GM19452 (cell line): ENCODE results near the gene IQCN.
"Not testable (repeated sequence)": the region's sequence is repeated elsewhere in the genome, so short reads cannot be mapped to it uniquely, and the experiment has no call there.

Experiments used
- ATAC-seq: cut with Tn5 transposase; IDR thresholded peaks from one replicate; pipeline ENCODE4 v1.9.1; 2021; ENCODE audit not compliant: unreplicated experiment

IQCN gene

GRCh38 chr19:18218159-18218558 lies 56.1 kb downstream of the IQCN start:
- no peak for ATAC-seq

- no peak for ATAC-seq
Observed at GRCh38 chr19:18216789-18217188, 57.5 kb downstream of the IQCN start.

DNA sequence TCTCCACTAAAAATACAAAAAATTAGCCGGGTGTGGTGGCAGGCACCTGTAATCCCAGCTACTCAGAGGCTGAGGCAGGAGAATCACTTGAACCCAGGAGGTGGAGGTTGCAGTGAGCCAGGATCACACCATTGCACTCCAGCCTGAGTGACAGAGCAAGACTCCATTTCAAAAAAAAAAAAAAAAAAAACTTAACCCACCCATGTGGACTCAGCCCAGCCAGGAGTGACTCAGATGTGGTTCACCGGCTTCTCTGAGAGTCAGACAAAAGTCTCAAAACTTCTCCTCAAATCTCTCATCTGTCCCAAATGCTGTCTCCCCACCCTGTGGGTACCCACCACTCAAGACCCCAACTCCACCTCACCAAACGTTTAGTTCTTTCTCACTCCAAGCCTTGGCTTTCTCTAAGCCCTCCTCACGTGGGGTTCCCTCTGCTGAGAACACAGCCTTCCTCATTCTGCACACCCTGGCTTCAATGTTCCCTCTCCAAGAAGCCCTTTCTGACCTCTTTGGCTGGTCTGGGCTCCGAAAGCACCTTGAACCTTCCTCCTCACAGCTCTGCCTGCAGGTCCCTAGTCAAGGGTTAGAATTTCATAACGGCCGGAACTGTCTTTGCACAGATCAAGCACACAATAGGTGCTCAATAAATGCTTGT lies 59.3 kb downstream of the IQCN start:
- ATAC-seq = no peak

- ATAC-seq = no peak
Observed at GRCh38 chr19:18211683-18212082, 62.6 kb downstream of the IQCN start.

- not testable (repeated sequence) for ATAC-seq
Observed at GRCh38 chr19:18209912-18210311, 64.3 kb downstream of the IQCN start.

- ATAC-seq = no peak
Observed at GRCh38 chr19:18208098-18208951, 65.9 kb downstream of the IQCN start.
